GM12891 (cell line): ENCODE data around the gene SOX11.

Experiments
- POLR2A ChIP-seq: IDR thresholded peaks from 2 replicates; pipeline ENCODE4 v1.6.1; 2011; ENCODE audit warnings: low read depth, low read length, control low read depth
- SPI1 ChIP-seq: IDR thresholded peaks from 2 replicates; pipeline ENCODE4 v1.6.1; 2011; ENCODE audit warnings: low read depth, low read length, control low read depth

DNA sequence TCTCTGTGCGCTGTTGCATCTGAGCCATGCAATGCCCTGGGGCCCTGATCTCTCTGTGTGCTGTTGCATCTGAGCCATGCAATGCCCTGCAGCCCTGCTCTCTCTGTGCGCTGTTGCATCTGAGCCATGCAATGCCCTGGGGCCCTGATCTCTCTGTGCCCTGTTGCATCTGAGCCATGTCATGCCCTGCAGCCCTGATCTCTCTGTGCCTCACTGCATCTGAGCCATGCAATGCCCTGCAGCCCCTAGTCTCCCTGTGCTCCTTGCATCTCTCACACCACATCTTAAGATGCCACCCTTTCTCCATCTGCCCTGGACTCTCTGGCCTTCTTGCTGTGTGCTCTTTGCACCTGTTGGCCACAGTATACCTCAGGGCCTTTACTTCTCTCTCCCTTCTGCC lies 56.2 kb downstream of the SOX11 start:
- TF ChIP-seq POLR2A (no peak), SPI1 (no peak)
